ENCODE results near the gene GPR15LG. TPM values are rescaled to one million over a fixed set of nuclear protein-coding genes. Genes with fewer than 3 reads are reported as not detected.

The GPR15LG gene
- total and polyA plus RNA-seq, 7 experiments from 2014 or later = not detected

GRCh38 chr10:84152769-84153168, 20.8 kb upstream of the GPR15LG start:
- Mint-ChIP-seq H3K27me3 (no peaks in the 10 kb centered on the region), H3K4me3 (no peak overlapping the region), H3K4me1 (peaks cover 0 to 15% (median 11%) of the 10 kb centered on the region in 7 donors), H3K27ac (peak overlapping the region in 2 of 9 donors; percentile 48 to 54), H3K9me3 (no peaks in the 10 kb centered on the region), H3K36me3 (peaks cover 7 to 40% (median 10%) of the 10 kb centered on the region in 5 donors)
- H3K4me3 ChIP-seq (ENCODE audit: low read length) = no peak overlapping the region
- H3K4me1 ChIP-seq (ENCODE audit: control insufficient read depth in 2 of 2, insufficient read depth in 2 of 2, low read length in 2 of 2) = no peaks in the 10 kb centered on the region
- no peak overlapping the region for H3K27ac ChIP-seq (ENCODE audit: low read depth, low read length)
- intact Hi-C loops (cut with micrococcal nuclease) = no loop called here
- H3K9me3 ChIP-seq (ENCODE audit: control insufficient read depth in 2 of 3, low read length in 3 of 3) = no peaks in the 10 kb centered on the region
- no peak for ATAC-seq
- H3K27me3 ChIP-seq (ENCODE audit: control insufficient read depth in 2 of 2, insufficient read depth in 2 of 2, low read length in 2 of 2) = no peaks in the 10 kb centered on the region
- no peak for DNase-seq
- peaks cover 29 to 50% (median 34%) of the 10 kb centered on the region in 3 experiments for H3K36me3 ChIP-seq (ENCODE audit: control insufficient read depth in 2 of 3, insufficient read depth in 3 of 3, low read length in 3 of 3)
- POLR2A ChIA-PET = no interaction called here
- CTCF ChIA-PET = no interaction called here

DNA sequence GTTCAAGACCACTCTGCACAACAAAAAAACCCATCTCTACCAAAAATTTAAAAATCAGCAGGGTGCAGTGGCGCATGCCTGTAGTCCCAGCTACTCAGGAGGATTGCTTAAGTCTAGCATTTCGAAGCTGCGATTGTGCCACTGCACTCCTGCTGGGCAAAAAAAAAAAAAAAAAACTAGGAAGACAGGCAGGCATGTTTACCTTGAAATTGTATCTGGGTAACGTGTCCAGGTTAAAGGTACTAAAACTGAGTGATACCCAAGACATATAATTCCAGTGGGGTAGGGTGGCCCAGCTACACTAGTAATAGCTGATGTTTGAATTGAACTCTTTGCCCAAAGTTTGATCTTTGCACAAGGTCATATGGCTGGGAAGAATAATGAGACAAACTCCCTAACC, 18.1 kb upstream of the GPR15LG start:
- Histone ChIP-seq H3K27me3 (ENCODE audit: control insufficient read depth in 2 of 2, insufficient read depth in 2 of 2, low read length in 2 of 2) (no peaks in the 10 kb centered on the region), H3K9me3 (ENCODE audit: control insufficient read depth in 2 of 3, low read length in 3 of 3) (no peaks in the 10 kb centered on the region), H3K4me1 (ENCODE audit: control insufficient read depth in 2 of 2, insufficient read depth in 2 of 2, low read length in 2 of 2) (no peaks in the 10 kb centered on the region), H3K27ac (ENCODE audit: low read depth, low read length) (no peak overlapping the region), H3K36me3 (ENCODE audit: control insufficient read depth in 2 of 3, insufficient read depth in 3 of 3, low read length in 3 of 3) (peaks cover 14 to 30% (median 16%) of the 10 kb centered on the region in 3 experiments), H3K4me3 (ENCODE audit: low read length) (no peak overlapping the region)
- ATAC-seq = no peak
- Mint-ChIP-seq H3K27me3 (peaks cover 0 to 3% (median 0%) of the 10 kb centered on the region in 5 donors), H3K36me3 (peaks cover 0 to 24% (median 8%) of the 10 kb centered on the region in 5 donors), H3K4me3 (no peak overlapping the region), H3K4me1 (peaks cover 4 to 22% (median 13%) of the 10 kb centered on the region in 7 donors), H3K9me3 (no peaks in the 10 kb centered on the region), H3K27ac (peak overlapping the region in 1 of 9 donors; percentile 32)
- POLR2A ChIA-PET = no interaction called here
- no peak for DNase-seq
- CTCF ChIA-PET = no interaction called here
- intact Hi-C loops (cut with micrococcal nuclease) = no loop called here

- Mint-ChIP-seq H3K4me1 (peaks cover 4 to 19% (median 13%) of the 10 kb centered on the region in 7 donors), H3K27me3 (peaks cover 0 to 4% (median 0%) of the 10 kb centered on the region in 5 donors), H3K36me3 (peaks cover 0 to 19% (median 4%) of the 10 kb centered on the region in 5 donors), H3K9me3 (no peaks in the 10 kb centered on the region), H3K4me3 (no peak overlapping the region), H3K27ac (peak overlapping the region in 1 of 9 donors; percentile 50)
- POLR2A ChIA-PET = no interaction called here
- Histone ChIP-seq H3K4me3 (ENCODE audit: low read length) (no peak overlapping the region), H3K36me3 (ENCODE audit: control insufficient read depth in 2 of 3, insufficient read depth in 3 of 3, low read length in 3 of 3) (peaks cover 9 to 25% (median 11%) of the 10 kb centered on the region in 3 experiments), H3K4me1 (ENCODE audit: control insufficient read depth in 2 of 2, insufficient read depth in 2 of 2, low read length in 2 of 2) (no peaks in the 10 kb centered on the region), H3K9me3 (ENCODE audit: control insufficient read depth in 2 of 3, low read length in 3 of 3) (no peaks in the 10 kb centered on the region), H3K27ac (ENCODE audit: low read depth, low read length) (no peak overlapping the region), H3K27me3 (ENCODE audit: control insufficient read depth in 2 of 2, insufficient read depth in 2 of 2, low read length in 2 of 2) (no peaks in the 10 kb centered on the region)
- DNase-seq (no peak), ATAC-seq (no peak)
- intact Hi-C loops (cut with micrococcal nuclease) = loop anchor here in 1 of 2 donors (1.0 kb wide), 1 partner anchor 16 kb away; no protein-coding TSS in a partner anchor
- CTCF ChIA-PET = no interaction called here
These were observed 17.6 kb upstream of the GPR15LG start for GRCh38 chr10:84156009-84156408.

- Mint-ChIP-seq H3K9me3 (no peaks in the 10 kb centered on the region), H3K36me3 (peaks cover 0 to 17% (median 3%) of the 10 kb centered on the region in 5 donors), H3K27ac (peak overlapping the region; percentile 30 to 85 (median 65)), H3K27me3 (peaks cover 0 to 6% (median 0%) of the 10 kb centered on the region in 5 donors), H3K4me3 (no peak overlapping the region), H3K4me1 (peaks cover 4 to 19% (median 13%) of the 10 kb centered on the region in 7 donors)
- DNase-seq = peak in 2 of 9 donors; percentile 23 to 30
- Histone ChIP-seq H3K9me3 (ENCODE audit: control insufficient read depth in 2 of 3, low read length in 3 of 3) (no peaks in the 10 kb centered on the region), H3K4me3 (ENCODE audit: low read length) (no peak overlapping the region), H3K27ac (ENCODE audit: low read depth, low read length) (no peak overlapping the region), H3K36me3 (ENCODE audit: control insufficient read depth in 2 of 3, insufficient read depth in 3 of 3, low read length in 3 of 3) (peaks cover 6 to 21% (median 8%) of the 10 kb centered on the region in 3 experiments), H3K27me3 (ENCODE audit: control insufficient read depth in 2 of 2, insufficient read depth in 2 of 2, low read length in 2 of 2) (no peaks in the 10 kb centered on the region), H3K4me1 (ENCODE audit: control insufficient read depth in 2 of 2, insufficient read depth in 2 of 2, low read length in 2 of 2) (no peaks in the 10 kb centered on the region)
- intact Hi-C loops (cut with micrococcal nuclease) = loop anchor here in 1 of 2 donors (1.0 kb wide), 1 partner anchor 16 kb away; no protein-coding TSS in a partner anchor
- POLR2A ChIA-PET = no interaction called here
- peak; percentile 97 for ATAC-seq
- CTCF ChIA-PET = interaction anchor here (0.7 kb wide), 1 partner anchor 46 kb away, joined by 3 read pairs; no protein-coding TSS in a partner anchor
These were observed 16.8 kb upstream of the GPR15LG start for GRCh38 chr10:84156768-84157167.

GRCh38 chr10:84158061-84158460, 15.5 kb upstream of the GPR15LG start:
- ChIA-PET CTCF (no interaction called here), POLR2A (no interaction called here)
- DNase-seq (no peak), ATAC-seq (no peak)
- Histone ChIP-seq H3K27me3 (ENCODE audit: control insufficient read depth in 2 of 2, insufficient read depth in 2 of 2, low read length in 2 of 2) (no peaks in the 10 kb centered on the region), H3K4me3 (ENCODE audit: low read length) (no peak overlapping the region), H3K36me3 (ENCODE audit: control insufficient read depth in 2 of 3, insufficient read depth in 3 of 3, low read length in 3 of 3) (peaks cover 0 to 15% (median 0%) of the 10 kb centered on the region in 3 experiments), H3K9me3 (ENCODE audit: control insufficient read depth in 2 of 3, low read length in 3 of 3) (no peaks in the 10 kb centered on the region), H3K27ac (ENCODE audit: low read depth, low read length) (no peak overlapping the region), H3K4me1 (ENCODE audit: control insufficient read depth in 2 of 2, insufficient read depth in 2 of 2, low read length in 2 of 2) (no peaks in the 10 kb centered on the region)
- no peaks in the 10 kb centered on the region for H3K9me3 Mint-ChIP-seq
- H3K4me3 Mint-ChIP-seq = peak overlapping the region in 1 of 10 donors; percentile 54
- peaks cover 4 to 19% (median 13%) of the 10 kb centered on the region in 7 donors for H3K4me1 Mint-ChIP-seq
- peak overlapping the region in 4 of 9 donors; percentile 19 to 86 (median 64) for H3K27ac Mint-ChIP-seq
- intact Hi-C loops (cut with micrococcal nuclease) = no loop called here
- peaks cover 0 to 7% (median 0%) of the 10 kb centered on the region in 5 donors for H3K27me3 Mint-ChIP-seq
- H3K36me3 Mint-ChIP-seq = peaks cover 0 to 8% (median 0%) of the 10 kb centered on the region in 5 donors

- H3K27ac Mint-ChIP-seq = peak overlapping the region in 1 of 9 donors; percentile 16
These were observed 15.1 kb upstream of the GPR15LG start for GRCh38 chr10:84158550-84158949.

More at GRCh38 chr10:84158550-84158949, 15.1 kb upstream of the GPR15LG start:
- ChIA-PET CTCF (no interaction called here), POLR2A (interaction anchor here (0.6 kb wide), 1 partner anchor 39 kb away, joined by 3 read pairs; no protein-coding TSS in a partner anchor)
- DNase-seq (no peak), ATAC-seq (no peak)
- Histone ChIP-seq H3K4me1 (ENCODE audit: control insufficient read depth in 2 of 2, insufficient read depth in 2 of 2, low read length in 2 of 2) (no peaks in the 10 kb centered on the region), H3K4me3 (ENCODE audit: low read length) (no peak overlapping the region), H3K27ac (ENCODE audit: low read depth, low read length) (no peak overlapping the region), H3K27me3 (ENCODE audit: control insufficient read depth in 2 of 2, insufficient read depth in 2 of 2, low read length in 2 of 2) (no peaks in the 10 kb centered on the region), H3K9me3 (ENCODE audit: control insufficient read depth in 2 of 3, low read length in 3 of 3) (no peaks in the 10 kb centered on the region), H3K36me3 (ENCODE audit: control insufficient read depth in 2 of 3, insufficient read depth in 3 of 3, low read length in 3 of 3) (peaks cover 0 to 10% (median 0%) of the 10 kb centered on the region in 3 experiments)
- H3K4me3 Mint-ChIP-seq = no peak overlapping the region
- peaks cover 4 to 19% (median 13%) of the 10 kb centered on the region in 7 donors for H3K4me1 Mint-ChIP-seq
- intact Hi-C loops (cut with micrococcal nuclease) = no loop called here
- no peaks in the 10 kb centered on the region for H3K9me3 Mint-ChIP-seq
- peaks cover 0 to 5% (median 0%) of the 10 kb centered on the region in 5 donors for H3K36me3 Mint-ChIP-seq
- H3K27me3 Mint-ChIP-seq = peaks cover 0 to 11% (median 0%) of the 10 kb centered on the region in 5 donors

All from naive thymus-derived CD4-positive, alpha-beta T cell (primary cell).